CD14-positive monocyte (primary cell): ENCODE results near the gene VPS18. TPM values are rescaled to one million over a fixed set of nuclear protein-coding genes. Genes with fewer than 3 reads are reported as not detected.

ENCODE experiments used
- DNase-seq, 3 donors: peaks; one replicate each; pipeline ENCODE4 v3.0.0-alpha.2; 2011 to 2022
- H2AFZ ChIP-seq: 2 replicates; pipeline ENCODE4 v1.6.0; 2012; ENCODE audit warnings: mild to moderate bottlenecking, low read depth, low read length, inconsistent platforms; ENCODE audit not compliant: insufficient read depth, poor library complexity, severe bottlenecking
- H3K27ac ChIP-seq, 2 donors: 1 replicate in 1 of 2; 2 replicates in 1 of 2; pipeline ENCODE4 v1.5.1; 2012 to 2013; ENCODE audit warnings: low read length in 2 of 2, control low read depth in 1 of 2, inconsistent platforms in 1 of 2, low read depth in 1 of 2, mild to moderate bottlenecking in 1 of 2
- H3K27me3 ChIP-seq, 2 donors: one replicate each; pipeline versions ENCODE4 v1.6.0 to v1.6.1; 2011 to 2013; ENCODE audit warnings: low read length in 2 of 2; ENCODE audit not compliant: control insufficient read depth in 2 of 2, insufficient read depth in 2 of 2
- H3K36me3 ChIP-seq, 2 donors: replicated peaks in 1 of 2; 1 replicate in 1 of 2; 2 replicates in 1 of 2; pipeline versions ENCODE4 v1.5.1 to v1.6.1; 2012 to 2013; ENCODE audit warnings: low read length in 2 of 2, control low read depth in 1 of 2, inconsistent platforms in 1 of 2, mild to moderate bottlenecking in 1 of 2; ENCODE audit not compliant: insufficient read depth in 2 of 2, control insufficient read depth in 1 of 2
- H3K4me1 ChIP-seq, 2 donors: 1 replicate in 1 of 2; 2 replicates in 1 of 2; pipeline versions ENCODE4 v1.5.1 to v1.6.1; 2012 to 2013; ENCODE audit warnings: low read length in 2 of 2, control low read depth in 1 of 2, inconsistent platforms in 1 of 2, mild to moderate bottlenecking in 1 of 2, moderate library complexity in 1 of 2; ENCODE audit not compliant: insufficient read depth in 2 of 2, control insufficient read depth in 1 of 2
- H3K4me2 ChIP-seq: replicated peaks from 2 replicates; pipeline ENCODE3; 2012; ENCODE audit warnings: low read length, moderate library complexity, mild to moderate bottlenecking; ENCODE audit not compliant: poor library complexity, severe bottlenecking; ENCODE audit errors: extremely low read depth
- H3K4me3 ChIP-seq, 3 experiments: fragments of 200-600 bp in 1 of 3; sonication (generic) in 1 of 3; replicated peaks in 1 of 3; 1 replicate in 2 of 3; 2 replicates in 1 of 3; pipeline ENCODE4 v1.5.1; 2011 to 2013; ENCODE audit warnings: low read length in 3 of 3, mild to moderate bottlenecking in 3 of 3, control low read depth in 2 of 3, low read depth in 2 of 3, inconsistent platforms in 1 of 3, moderate library complexity in 1 of 3
- H3K79me2 ChIP-seq: 2 replicates; pipeline ENCODE4 v1.6.0; 2012; ENCODE audit warnings: mild to moderate bottlenecking, control low read depth, inconsistent platforms, low read length, moderate library complexity; ENCODE audit not compliant: insufficient read depth
- H3K9ac ChIP-seq: 2 replicates; pipeline ENCODE4 v1.6.0; 2017; ENCODE audit warnings: low read length, mild to moderate bottlenecking; ENCODE audit not compliant: insufficient read depth, poor library complexity, severe bottlenecking
- H3K9me3 ChIP-seq, 2 donors: replicated peaks in 1 of 2; 1 replicate in 1 of 2; 2 replicates in 1 of 2; pipeline versions ENCODE4 v1.5.1 to v1.6.1; 2012 to 2013; ENCODE audit warnings: low read length in 2 of 2, control low read depth in 1 of 2; ENCODE audit not compliant: control insufficient read depth in 1 of 2, insufficient read depth in 1 of 2
- H4K20me1 ChIP-seq: 2 replicates; pipeline ENCODE4 v1.6.0; 2012; ENCODE audit warnings: mild to moderate bottlenecking, low read length, control low read depth, moderate library complexity; ENCODE audit not compliant: insufficient read depth
- H3K27ac Mint-ChIP-seq, 7 donors: one replicate each; pipeline ENCODE4 v1.8.0; 2020; ENCODE audit warnings: mild to moderate bottlenecking in 7 of 7, mixed read lengths in 7 of 7, moderate library complexity in 6 of 7, inconsistent platforms in 2 of 7
- H3K27me3 Mint-ChIP-seq, 3 donors: one replicate each; pipeline ENCODE4 v1.8.0; 2021 to 2022; ENCODE audit warnings: low read depth in 3 of 3, mild to moderate bottlenecking in 3 of 3, mixed read lengths in 3 of 3, moderate library complexity in 3 of 3, inconsistent platforms in 1 of 3
- H3K36me3 Mint-ChIP-seq, 2 donors: one replicate each; pipeline ENCODE4 v1.8.0; 2020; ENCODE audit warnings: mixed read lengths in 2 of 2, inconsistent platforms in 1 of 2, mild to moderate bottlenecking in 1 of 2
- H3K4me1 Mint-ChIP-seq: one replicate; pipeline ENCODE4 v1.8.0; 2020; ENCODE audit warnings: mild to moderate bottlenecking, mixed read lengths
- H3K4me3 Mint-ChIP-seq, 2 donors: one replicate each; pipeline ENCODE4 v1.8.0; 2020; ENCODE audit warnings: mild to moderate bottlenecking in 2 of 2, mixed read lengths in 2 of 2, moderate library complexity in 1 of 2
- H3K9me3 Mint-ChIP-seq, 7 donors: one replicate each; pipeline ENCODE4 v1.8.0; 2020 to 2022; ENCODE audit warnings: mixed read lengths in 7 of 7, mild to moderate bottlenecking in 6 of 7, moderate library complexity in 6 of 7, inconsistent platforms in 2 of 7
- WGBS: methylation state at CpG from one replicate; pipeline ENCODE4 v1.1.5; 2013; ENCODE audit warnings: missing lambda C conversion rate; ENCODE audit not compliant: insufficient coverage; 5-methylcytosine and 5-hydroxymethylcytosine counted together
- intact Hi-C, 2 donors: fragments of 100-400 bp; cut with micrococcal nuclease; formaldehyde crosslinking; loops; one replicate each; pipeline versions ENCODE4 v1.15.0 to v1.15.1; 2023
- polyA plus RNA-seq, 3 donors: library from polyadenylated mRNA; depleted of rRNA in 1 of 3; unstranded in 2 of 3; stranded (reverse) in 1 of 3; fragments of 300-500 nt in 2 of 3; fragments of >200 nt in 1 of 3; fragmentation: Illumina TruSeq in 2 of 3; gene quantifications; 1 replicate in 2 of 3; 2 replicates in 1 of 3; pipeline ENCODE4 v1.2.3, GENCODE V29; 2012 to 2021
- TF ChIP-seq, protein P1 (sequence below): fragments of 200-600 bp; IDR thresholded peaks from one replicate; pipeline ENCODE4 v1.8.0; 2022; ENCODE audit warnings: antibody characterized with exemption, mild to moderate bottlenecking

Gene VPS18
- polyA plus RNA-seq, 3 donors = 12.1 to 22.8 (median 21.8) TPM

DNA sequence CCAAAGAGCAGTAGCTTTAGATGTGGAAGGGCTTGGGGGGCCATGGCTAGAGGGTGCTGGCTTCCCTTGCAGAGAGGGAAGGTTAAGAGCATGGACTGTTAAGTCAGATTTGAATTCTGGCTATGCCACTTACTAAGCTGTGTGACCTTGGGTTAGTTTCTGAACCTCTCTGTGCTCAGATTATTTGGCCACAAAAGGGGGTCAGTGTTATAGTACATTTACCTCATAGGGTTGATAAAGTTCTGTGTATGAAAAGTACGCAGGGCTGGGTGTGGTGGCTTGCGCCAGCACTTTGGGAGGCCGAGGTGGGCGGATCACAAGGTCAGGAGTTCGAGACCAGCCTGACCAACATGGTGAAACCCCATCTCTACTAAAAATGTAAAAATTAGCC lies 6.8 kb downstream of the VPS18 start:
- intact Hi-C loops = loop anchor here (5.0 to 10.0 kb wide), 4 partner anchors 146 to 431 kb away; partner anchors contain the start of genes INO80 (in 1 of the 2), NUSAP1 (in 1 of the 2), OIP5 (in 1 of the 2) and RMDN3 (in 1 of the 2)
- Mint-ChIP-seq H3K4me1 (peaks cover 53% of the 10 kb centered on the region), H3K27me3 (peaks cover 0 to 4% (median 0%) of the 10 kb centered on the region in 3 donors), H3K36me3 (peaks cover 55 to 78% of the 10 kb centered on the region in 2 donors), H3K4me3 (no peak overlapping the region), H3K9me3 (no peaks in the 10 kb centered on the region), H3K27ac (peak overlapping the region in 3 of 7 donors; percentile 46 to 72 (median 57))
- Histone ChIP-seq H3K4me3 (no peak overlapping the region), H4K20me1 (peaks cover 52% of the 10 kb centered on the region), H3K4me2 (no peak overlapping the region), H3K36me3 (peaks cover 40 to 52% of the 10 kb centered on the region in 2 donors), H3K27me3 (no peaks in the 10 kb centered on the region), H3K27ac (no peak overlapping the region), H3K79me2 (peaks cover 72% of the 10 kb centered on the region), H3K9ac (no peak overlapping the region), H3K9me3 (no peaks in the 10 kb centered on the region), H3K4me1 (peaks cover 47 to 56% of the 10 kb centered on the region in 2 donors), H2AFZ (no peak overlapping the region)
- TF ChIP-seq, protein P1, sequence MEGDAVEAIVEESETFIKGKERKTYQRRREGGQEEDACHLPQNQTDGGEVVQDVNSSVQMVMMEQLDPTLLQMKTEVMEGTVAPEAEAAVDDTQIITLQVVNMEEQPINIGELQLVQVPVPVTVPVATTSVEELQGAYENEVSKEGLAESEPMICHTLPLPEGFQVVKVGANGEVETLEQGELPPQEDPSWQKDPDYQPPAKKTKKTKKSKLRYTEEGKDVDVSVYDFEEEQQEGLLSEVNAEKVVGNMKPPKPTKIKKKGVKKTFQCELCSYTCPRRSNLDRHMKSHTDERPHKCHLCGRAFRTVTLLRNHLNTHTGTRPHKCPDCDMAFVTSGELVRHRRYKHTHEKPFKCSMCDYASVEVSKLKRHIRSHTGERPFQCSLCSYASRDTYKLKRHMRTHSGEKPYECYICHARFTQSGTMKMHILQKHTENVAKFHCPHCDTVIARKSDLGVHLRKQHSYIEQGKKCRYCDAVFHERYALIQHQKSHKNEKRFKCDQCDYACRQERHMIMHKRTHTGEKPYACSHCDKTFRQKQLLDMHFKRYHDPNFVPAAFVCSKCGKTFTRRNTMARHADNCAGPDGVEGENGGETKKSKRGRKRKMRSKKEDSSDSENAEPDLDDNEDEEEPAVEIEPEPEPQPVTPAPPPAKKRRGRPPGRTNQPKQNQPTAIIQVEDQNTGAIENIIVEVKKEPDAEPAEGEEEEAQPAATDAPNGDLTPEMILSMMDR = no peak
- WGBS = no CpG with 5 or more reads among the region's 5 CpGs
- peak in 1 of 3 donors; percentile 2 for DNase-seq

DNA sequence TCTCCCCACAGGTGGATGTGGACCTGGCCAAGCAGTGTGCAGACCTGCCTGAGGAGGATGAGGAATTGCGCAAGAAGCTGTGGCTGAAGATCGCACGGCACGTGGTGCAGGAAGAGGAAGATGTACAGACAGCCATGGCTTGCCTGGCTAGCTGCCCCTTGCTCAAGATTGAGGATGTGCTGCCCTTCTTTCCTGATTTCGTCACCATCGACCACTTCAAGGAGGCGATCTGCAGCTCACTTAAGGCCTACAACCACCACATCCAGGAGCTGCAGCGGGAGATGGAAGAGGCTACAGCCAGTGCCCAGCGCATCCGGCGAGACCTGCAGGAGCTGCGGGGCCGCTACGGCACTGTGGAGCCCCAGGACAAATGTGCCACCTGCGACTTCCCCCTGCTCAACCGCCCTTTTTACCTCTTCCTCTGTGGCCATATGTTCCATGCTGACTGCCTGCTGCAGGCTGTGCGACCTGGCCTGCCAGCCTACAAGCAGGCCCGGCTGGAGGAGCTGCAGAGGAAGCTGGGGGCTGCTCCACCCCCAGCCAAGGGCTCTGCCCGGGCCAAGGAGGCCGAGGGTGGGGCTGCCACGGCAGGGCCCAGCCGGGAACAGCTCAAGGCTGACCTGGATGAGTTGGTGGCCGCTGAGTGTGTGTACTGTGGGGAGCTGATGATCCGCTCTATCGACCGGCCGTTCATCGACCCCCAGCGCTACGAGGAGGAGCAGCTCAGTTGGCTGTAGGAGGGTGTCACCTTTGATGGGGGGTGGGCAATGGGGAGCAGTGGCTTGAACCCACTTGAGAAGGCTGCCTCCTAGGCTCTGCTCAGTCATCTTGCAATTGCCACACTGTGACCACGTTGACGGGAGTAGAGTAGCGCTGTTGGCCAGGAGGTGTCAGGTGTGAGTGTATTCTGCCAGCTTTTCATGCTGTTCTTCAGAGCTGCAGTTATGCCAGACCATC lies 8.6 kb downstream of the VPS18 start:
- peak overlapping the region; percentile 85 to 95 (median 93) for H3K27ac Mint-ChIP-seq
- Histone ChIP-seq H2AFZ (peak overlapping the region; percentile 54), H3K27me3 (no peaks in the 10 kb centered on the region), H3K27ac (peak overlapping the region; percentile 72 to 76), H3K4me2 (peak overlapping the region; percentile 77), H3K4me1 (peaks cover 65 to 69% of the 10 kb centered on the region in 2 donors), H3K36me3 (peaks cover 32 to 34% of the 10 kb centered on the region in 2 donors), H3K79me2 (peaks cover 54% of the 10 kb centered on the region), H3K4me3 (peak overlapping the region in 2 of 3 experiments; percentile 12 to 71), H4K20me1 (peaks cover 49% of the 10 kb centered on the region), H3K9me3 (no peaks in the 10 kb centered on the region), H3K9ac (peak overlapping the region; percentile 55)
- peaks cover 41 to 60% of the 10 kb centered on the region in 2 donors for H3K36me3 Mint-ChIP-seq
- intact Hi-C loops = loop anchor here (5.0 to 10.0 kb wide), 4 partner anchors 148 to 429 kb away; partner anchors contain the start of genes INO80 (in 1 of the 2), NUSAP1 (in 1 of the 2), OIP5 (in 1 of the 2) and RMDN3 (in 1 of the 2)
- TF ChIP-seq, protein P1 = no peak
- H3K9me3 Mint-ChIP-seq = no peaks in the 10 kb centered on the region
- WGBS = 8% methylated on average over 33 of the region's 33 CpGs
- peak overlapping the region; percentile 59 to 83 for H3K4me3 Mint-ChIP-seq
- H3K27me3 Mint-ChIP-seq = peaks cover 0 to 4% (median 0%) of the 10 kb centered on the region in 3 donors
- peaks cover 65% of the 10 kb centered on the region for H3K4me1 Mint-ChIP-seq
- DNase-seq = peak; percentile 87 to 95 (median 95)
